ENCODE data around the gene CCDC8.

Gene CCDC8

GRCh38 chr19:46385636-46386035 lies 27.7 kb downstream of the CCDC8 start:
- TF ChIP-seq CTCF (IDR thresholded peaks at IDR 0.05) = no peak

GRCh38 chr19:46384396-46384795 lies 29.0 kb downstream of the CCDC8 start:
- TF ChIP-seq CTCF (IDR thresholded peaks at IDR 0.05) = no peak

GRCh38 chr19:46383846-46384245 lies 29.5 kb downstream of the CCDC8 start:
- no peak for TF ChIP-seq CTCF (IDR thresholded peaks at IDR 0.05)

- TF ChIP-seq CTCF (IDR thresholded peaks at IDR 0.05) = no peak
Observed at GRCh38 chr19:46383171-46383815, 30.1 kb downstream of the CCDC8 start.

GRCh38 chr19:46381756-46382345 lies 31.5 kb downstream of the CCDC8 start:
- no peak for TF ChIP-seq CTCF (IDR thresholded peaks at IDR 0.05)

- TF ChIP-seq CTCF (IDR thresholded peaks at IDR 0.05) = no peak
Observed at GRCh38 chr19:46381346-46381745, 32.0 kb downstream of the CCDC8 start.

GRCh38 chr19:46380690-46381089 lies 32.7 kb downstream of the CCDC8 start:
- no peak for TF ChIP-seq CTCF (IDR thresholded peaks at IDR 0.05)

Data from LNCAP (cell line).